Heart left ventricle (tissue), 13 donors: Measurements from ENCODE around the gene ADGRV1.

ENCODE experiments used
- CTCF ChIP-seq, 12 donors: fragments of 200-600 bp; sonication (generic) in 4 of 12; IDR thresholded peaks; one replicate each; pipeline versions ENCODE4 v1.5.0 to v1.8.0; 2018 to 2022; ENCODE audit warnings: antibody characterized with exemption in 12 of 12, mild to moderate bottlenecking in 5 of 12
- POLR2A ChIP-seq, 2 donors: fragments of 450-650 bp; IDR thresholded peaks; one replicate each; pipeline ENCODE4 v1.6.1; 2017; ENCODE audit warnings: antibody characterized with exemption in 2 of 2, mild to moderate bottlenecking in 2 of 2, moderate library complexity in 2 of 2
- donor health status: ischemic (EF 13 %, LVEDD 7.1; RV severe dilation, severe dysfunction).
- donor health status: DM: no; HTN: yes; CAD: no.
- donor health status: DM: no; HTN: no; CAD: no.
- donor health status: ischemic (EF 25% LVEDD 6.9; RV normal size, moderate dysfunction).
- donor health status: ischemic (EF 25% LVEDD 5.7; RV mildly dilated, moderate dysfunction).
- donor health status: ischemic (EF 35%, LVEDD 5.7; RV mildly dilated, moderate dysfunction).
- donor health status: nonischemic (EF 11% LVEDD 7.7; RV severe dilation, severe dysfunction).
- donor health status: DM: yes; HTN: yes; CAD: no.
- donor health status: PGD.
- donor health status: ischemic (EF 29% LVEDD 5.4; RV normal size, mild dysfunction).
- donor health status: nonischemic (EF 23%, LVEDD 6.1; RV moderate dilation, normal function).

- no peak for TF ChIP-seq CTCF (IDR thresholded peaks at IDR 0.05)
- TF ChIP-seq POLR2A (IDR thresholded peaks at IDR 0.05) = no peak
These were observed 461.6 kb downstream of the ADGRV1 start for GRCh38 chr5:91020065-91020800.
